Fibroblast of lung (primary cell): ENCODE results near the gene SLC5A4. TPM values are rescaled to one million over a fixed set of nuclear protein-coding genes. Genes with fewer than 3 reads are reported as not detected.
A peak's percentile ranks its signal among the peaks of the same experiment; 100 is the strongest.

Source experiments
- DNase-seq, 2 donors: peaks; one replicate each; pipeline versions ENCODE4 v3.0.0 to v3.0.0-alpha.2; 2010; ENCODE audit warnings: low read depth in 2 of 2
- H2AFZ ChIP-seq: 2 replicates; pipeline ENCODE4 v1.5.1; 2012; ENCODE audit warnings: low read length, control low read depth, inconsistent platforms
- H3K27ac ChIP-seq: 2 replicates; pipeline ENCODE4 v1.5.1; 2011; ENCODE audit warnings: low read length, control low read depth; ENCODE audit not compliant: insufficient read depth
- H3K27me3 ChIP-seq: 2 replicates; pipeline ENCODE4 v1.5.1; 2011; ENCODE audit warnings: mild to moderate bottlenecking, low read length; ENCODE audit not compliant: control insufficient read depth, insufficient read depth
- H3K36me3 ChIP-seq: 2 replicates; pipeline ENCODE4 v1.5.1; 2011; ENCODE audit warnings: low read length; ENCODE audit not compliant: control insufficient read depth, insufficient read depth
- H3K4me1 ChIP-seq: 2 replicates; pipeline ENCODE4 v1.5.1; 2011; ENCODE audit warnings: low read length; ENCODE audit not compliant: control insufficient read depth, insufficient read depth; ENCODE audit errors: extremely low read depth
- H3K4me2 ChIP-seq: 2 replicates; pipeline ENCODE4 v1.5.1; 2011; ENCODE audit warnings: low read length, control low read depth; ENCODE audit not compliant: insufficient read depth; ENCODE audit errors: extremely low read depth
- H3K4me3 ChIP-seq, 4 experiments: fragments of 200-600 bp in 1 of 4; sonication (generic) in 1 of 4; replicated peaks in 1 of 4; 2 replicates each; pipeline ENCODE4 v1.5.1; 2011 to 2016; ENCODE audit warnings: low read length in 4 of 4, low read depth in 3 of 4, mild to moderate bottlenecking in 3 of 4, control low read depth in 2 of 4, inconsistent platforms in 1 of 4, mixed read lengths in 1 of 4; ENCODE audit not compliant: insufficient read depth in 1 of 4; ENCODE audit errors: control extremely low read depth in 1 of 4
- H3K79me2 ChIP-seq: 2 replicates; pipeline ENCODE4 v1.5.1; 2012; ENCODE audit warnings: mild to moderate bottlenecking, low read length, inconsistent platforms; ENCODE audit not compliant: control insufficient read depth, insufficient read depth
- H3K9ac ChIP-seq: 2 replicates; pipeline ENCODE4 v1.5.1; 2011; ENCODE audit warnings: mild to moderate bottlenecking, low read length, control low read depth; ENCODE audit not compliant: insufficient read depth
- H3K9me3 ChIP-seq: 2 replicates; pipeline ENCODE4 v1.5.1; 2012; ENCODE audit warnings: low read depth, low read length; ENCODE audit not compliant: control insufficient read depth, insufficient read depth
- H4K20me1 ChIP-seq: 2 replicates; pipeline ENCODE4 v1.5.1; 2011; ENCODE audit warnings: low read length; ENCODE audit not compliant: control insufficient read depth, insufficient read depth; ENCODE audit errors: extremely low read depth
- CTCF ChIP-seq, 2 donors: IDR thresholded peaks in 1 of 2; conservative IDR thresholded peaks in 1 of 2; 1 replicate in 1 of 2; 2 replicates in 1 of 2; pipeline ENCODE4 v1.5.1; 2011 to 2012; ENCODE audit warnings: low read length in 2 of 2, control low read depth in 1 of 2, inconsistent platforms in 1 of 2, low read depth in 1 of 2, mild to moderate bottlenecking in 1 of 2
- EZH2 ChIP-seq: IDR thresholded peaks from 2 replicates; pipeline ENCODE4 v1.5.1; 2012; ENCODE audit warnings: low read length, control low read depth, mild to moderate bottlenecking; ENCODE audit errors: missing control alignments
- polyA plus RNA-seq, 2 donors: library from polyadenylated mRNA; depleted of rRNA in 1 of 2; stranded (reverse) in 1 of 2; unstranded in 1 of 2; fragments of >200 nt; gene quantifications; 2 replicates each; pipeline ENCODE4 v1.2.1, GENCODE V29; 2011 to 2012; ENCODE audit warnings: missing spikeins in 1 of 2
- total RNA-seq: library from RNA; depleted of rRNA; stranded (reverse); fragments of >200 nt; gene quantifications from 2 replicates; pipeline ENCODE4 v1.2.1, GENCODE V29; 2014

Gene SLC5A4
- total and polyA plus RNA-seq, 2 donors (not counting 1 experiment from before 2014, with no cell fraction given) = 0.06 TPM; not detected in 1

DNA sequence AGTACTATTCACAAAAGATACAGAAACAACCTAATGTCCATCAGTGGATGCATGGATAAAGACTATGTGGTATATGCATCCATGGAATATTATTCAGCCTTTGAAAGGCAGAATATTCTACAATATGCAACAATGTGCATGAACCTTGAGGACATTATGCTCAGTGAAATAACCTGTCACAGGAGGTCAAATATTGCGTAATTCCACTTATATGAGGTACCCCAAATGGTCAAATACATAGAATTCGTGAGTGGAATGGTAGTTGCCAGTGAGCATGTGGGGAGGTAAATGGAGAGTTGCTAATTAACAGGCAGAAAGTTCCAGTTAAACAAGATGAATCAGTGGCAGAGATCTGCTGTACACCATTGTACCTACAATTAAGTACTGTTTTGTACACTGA, 3.6 kb upstream of the SLC5A4 start:
- H3K9ac ChIP-seq = no peak overlapping the region
- no peaks in the 10 kb centered on the region for H4K20me1 ChIP-seq
- no peak overlapping the region for H3K4me2 ChIP-seq
- no peaks in the 10 kb centered on the region for H3K79me2 ChIP-seq
- no peak overlapping the region for H3K4me3 ChIP-seq
- H3K27me3 ChIP-seq = no peaks in the 10 kb centered on the region
- TF ChIP-seq EZH2 = no peak
- no peak for TF ChIP-seq CTCF (conservative IDR thresholded peaks at IDR 0.05 in 1 of 2, IDR thresholded peaks at IDR 0.05 in 1 of 2; ENCODE audit: low read depth in 1 of 2, low read length in 2 of 2)
- H3K36me3 ChIP-seq = no peaks in the 10 kb centered on the region
- DNase-seq = no peak
- H3K9me3 ChIP-seq = no peaks in the 10 kb centered on the region
- H3K27ac ChIP-seq = no peak overlapping the region
- no peaks in the 10 kb centered on the region for H3K4me1 ChIP-seq
- no peak overlapping the region for H2AFZ ChIP-seq

DNA sequence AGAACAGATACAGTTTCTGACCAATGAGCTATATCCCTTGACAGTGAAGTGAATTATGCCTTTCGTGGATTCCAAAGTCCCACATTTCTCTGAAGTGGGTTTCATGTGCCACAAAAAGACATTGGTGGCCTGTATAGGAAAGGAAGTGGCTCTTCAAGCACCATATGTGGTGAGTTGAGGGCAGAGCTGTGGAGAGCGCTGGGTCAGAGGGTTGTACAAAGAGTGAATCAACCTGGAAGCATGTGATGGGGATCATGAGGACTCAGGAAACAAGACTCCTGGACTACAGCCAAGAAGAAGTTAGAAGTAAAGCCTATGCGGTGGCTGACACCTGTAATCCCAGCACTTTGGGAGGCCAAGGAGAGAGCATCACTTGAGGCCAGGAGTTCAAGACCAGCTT, 579 bp upstream of the SLC5A4 start:
- no peak overlapping the region for H3K4me3 ChIP-seq
- no peak overlapping the region for H3K27ac ChIP-seq
- H3K9me3 ChIP-seq = no peaks in the 10 kb centered on the region
- H2AFZ ChIP-seq = no peak overlapping the region
- H3K79me2 ChIP-seq = no peaks in the 10 kb centered on the region
- H3K36me3 ChIP-seq = no peaks in the 10 kb centered on the region
- TF ChIP-seq CTCF (conservative IDR thresholded peaks at IDR 0.05 in 1 of 2, IDR thresholded peaks at IDR 0.05 in 1 of 2; ENCODE audit: low read depth in 1 of 2, low read length in 2 of 2) (no peak), EZH2 (no peak)
- H3K4me2 ChIP-seq = no peak overlapping the region
- no peaks in the 10 kb centered on the region for H4K20me1 ChIP-seq
- no peaks in the 10 kb centered on the region for H3K4me1 ChIP-seq
- no peak overlapping the region for H3K9ac ChIP-seq
- peak in 1 of 2 donors; percentile 1 for DNase-seq
- H3K27me3 ChIP-seq = no peaks in the 10 kb centered on the region

DNA sequence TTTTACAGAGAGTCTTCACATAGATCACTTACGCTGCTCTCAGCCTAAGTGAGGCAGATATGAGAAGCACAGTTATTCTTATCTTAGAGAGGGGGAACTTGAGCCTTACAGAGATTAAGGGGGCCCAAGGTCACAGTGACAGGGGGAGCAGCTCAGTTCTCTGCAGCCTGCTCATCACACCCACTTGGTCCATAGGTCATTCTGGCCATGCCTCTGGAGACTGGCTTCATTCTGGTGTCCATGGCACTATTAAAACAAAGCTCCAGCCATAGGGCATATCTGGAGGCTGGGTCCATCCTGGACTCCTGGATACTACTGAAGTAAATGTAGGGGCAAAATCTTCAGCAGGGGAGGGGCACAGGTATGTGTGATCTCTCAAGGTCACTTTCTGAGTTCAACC, 5.9 kb downstream of the SLC5A4 start:
- no peaks in the 10 kb centered on the region for H4K20me1 ChIP-seq
- TF ChIP-seq EZH2 (no peak), CTCF (conservative IDR thresholded peaks at IDR 0.05 in 1 of 2, IDR thresholded peaks at IDR 0.05 in 1 of 2; ENCODE audit: low read depth in 1 of 2, low read length in 2 of 2) (no peak)
- H3K9ac ChIP-seq = no peak overlapping the region
- H3K79me2 ChIP-seq = no peaks in the 10 kb centered on the region
- H3K36me3 ChIP-seq = no peaks in the 10 kb centered on the region
- no peaks in the 10 kb centered on the region for H3K9me3 ChIP-seq
- no peak for DNase-seq
- no peak overlapping the region for H3K4me2 ChIP-seq
- no peaks in the 10 kb centered on the region for H3K27me3 ChIP-seq
- no peak overlapping the region for H3K4me3 ChIP-seq
- H3K27ac ChIP-seq = no peak overlapping the region
- H2AFZ ChIP-seq = no peak overlapping the region
- H3K4me1 ChIP-seq = no peaks in the 10 kb centered on the region
